ENCODE measurements around the gene SURF4. TPM values are rescaled to one million over a fixed set of nuclear protein-coding genes. Genes with fewer than 3 reads are reported as not detected.
"Not testable (repeated sequence)": the region's sequence is repeated elsewhere in the genome, so short reads cannot be mapped to it uniquely, and the experiment has no call there.

SURF4 gene
- total RNA-seq, 1 donor from 2014 or later = 58.3 TPM

DNA sequence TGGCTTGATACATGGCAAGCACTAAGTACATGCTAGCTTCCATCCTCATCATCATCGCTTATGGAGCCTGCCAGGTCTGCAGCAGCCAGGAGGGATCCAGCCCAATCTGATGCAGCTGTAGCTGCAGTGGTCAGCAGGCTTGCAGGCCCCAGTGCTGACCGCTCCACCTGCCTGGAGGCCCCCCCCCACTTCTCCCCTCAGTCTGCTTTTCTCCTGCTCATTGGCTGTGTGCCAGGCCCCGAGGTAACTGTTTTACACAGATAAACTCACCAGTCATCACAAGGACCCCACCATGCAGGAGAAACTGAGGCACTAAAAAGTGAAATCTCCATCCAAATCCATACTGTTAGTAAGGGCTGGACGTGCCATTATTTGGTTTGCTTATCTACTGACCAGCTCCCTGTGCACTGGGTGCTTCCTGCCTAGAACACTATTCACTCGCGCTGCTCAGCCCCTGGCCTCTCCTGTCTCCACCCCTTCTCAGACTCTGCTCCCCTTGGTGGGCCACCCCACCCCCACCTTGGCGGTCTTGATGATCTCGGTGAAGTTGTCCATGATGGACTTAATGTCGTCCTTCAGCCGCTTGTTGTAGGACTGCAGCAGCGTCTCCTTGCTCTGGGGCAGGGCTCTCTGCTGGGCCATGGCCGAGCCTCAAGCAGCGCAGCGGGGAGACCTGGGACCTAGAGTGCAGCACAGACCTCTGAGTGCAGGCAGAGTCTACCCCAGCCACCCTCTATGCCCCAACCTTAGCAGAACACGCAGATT, 29.7 kb downstream of the SURF4 start:
- intact Hi-C loops (cut with DNase I) = no loop called here
- no peak for ATAC-seq (ENCODE audit: poor library complexity)
- DNase-seq = no peak

DNA sequence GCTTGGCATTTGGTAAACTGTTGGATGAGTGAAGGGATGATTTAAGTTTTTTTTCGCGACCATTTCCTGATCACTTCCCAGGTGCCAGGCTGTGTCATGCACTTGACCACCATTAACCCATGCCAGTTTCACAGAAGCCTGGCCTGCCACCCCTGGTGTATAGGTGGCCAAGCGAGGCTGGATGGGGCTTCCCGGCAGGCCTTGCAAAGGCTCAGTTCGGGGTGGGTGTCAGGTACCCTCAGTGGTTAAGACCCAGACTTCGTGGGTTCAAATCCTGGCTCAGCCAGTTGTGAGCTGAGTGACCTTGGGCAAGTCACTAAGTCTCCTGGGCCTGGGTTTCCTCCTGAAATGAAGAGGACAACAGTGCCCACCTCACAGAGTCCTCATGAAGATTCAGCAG, 30.3 kb downstream of the SURF4 start:
- ATAC-seq (ENCODE audit: poor library complexity) = no peak
- no peak for DNase-seq
- intact Hi-C loops (cut with DNase I) = no loop called here

DNA sequence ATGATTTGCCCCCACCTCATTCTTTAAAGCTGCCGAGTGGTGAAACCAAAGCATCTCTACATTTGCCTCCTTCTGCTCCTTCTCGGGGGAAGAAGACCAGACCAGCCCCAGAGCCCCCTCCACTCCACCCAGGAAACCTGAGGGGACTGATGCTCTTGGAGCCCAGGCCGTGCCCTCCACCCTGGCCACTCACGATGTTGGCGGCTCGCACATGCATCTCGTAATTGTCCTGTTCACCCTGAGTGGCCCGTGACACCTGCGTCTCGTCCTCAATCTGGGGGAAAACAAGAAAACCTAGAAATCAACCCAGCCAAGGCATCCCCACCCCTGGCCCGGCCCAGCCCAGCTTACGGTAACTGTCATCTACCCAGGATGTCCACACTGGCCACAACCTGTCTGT, 30.9 kb downstream of the SURF4 start:
- intact Hi-C loops (cut with DNase I) = no loop called here
- ATAC-seq (ENCODE audit: poor library complexity) (no peak), DNase-seq (no peak)

DNA sequence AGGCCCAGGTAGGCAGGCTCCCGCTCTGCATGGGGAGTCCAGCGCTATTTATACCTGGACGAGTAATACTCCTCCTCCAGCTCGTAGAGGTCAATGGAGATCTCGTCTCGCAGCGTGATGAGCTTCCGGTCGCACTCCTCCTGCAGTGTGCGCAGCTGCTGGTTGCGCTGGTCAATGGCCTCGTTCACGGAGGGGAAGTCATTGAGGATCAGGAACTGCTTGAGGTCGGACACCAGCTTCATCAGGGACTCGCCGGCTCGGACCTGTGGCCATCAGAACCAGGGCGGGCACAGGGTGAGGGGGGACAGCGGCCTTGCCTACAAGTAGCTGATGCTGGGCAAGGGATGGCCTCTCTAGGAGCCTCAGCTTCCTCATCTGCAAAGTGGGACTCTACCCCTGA, 31.8 kb downstream of the SURF4 start:
- intact Hi-C loops (cut with DNase I) = no loop called here
- no peak for ATAC-seq (ENCODE audit: poor library complexity)
- peak; percentile 23 for DNase-seq

DNA sequence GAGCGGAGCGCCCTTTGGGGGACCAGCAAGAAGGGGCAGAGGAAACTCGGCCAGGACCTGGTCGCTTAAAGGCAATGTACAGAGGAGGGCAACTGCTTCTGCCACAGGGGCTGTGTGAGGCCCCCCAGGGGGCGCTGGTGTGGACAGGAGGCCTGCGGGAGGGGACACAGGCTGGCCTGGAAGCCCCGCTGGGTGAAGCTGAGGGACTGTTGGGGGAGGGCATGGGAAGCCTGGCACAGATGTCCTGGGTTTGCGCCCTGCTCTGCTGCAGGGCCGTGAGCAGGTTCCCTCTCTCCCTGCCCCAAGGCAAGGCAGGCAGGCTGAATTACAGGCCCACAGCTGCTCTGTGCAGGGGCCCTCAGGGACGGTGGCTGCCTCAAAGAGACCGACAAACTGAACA, 33.3 kb downstream of the SURF4 start:
- intact Hi-C loops (cut with DNase I) = no loop called here
- DNase-seq (no peak), ATAC-seq (ENCODE audit: poor library complexity) (no peak)

DNA sequence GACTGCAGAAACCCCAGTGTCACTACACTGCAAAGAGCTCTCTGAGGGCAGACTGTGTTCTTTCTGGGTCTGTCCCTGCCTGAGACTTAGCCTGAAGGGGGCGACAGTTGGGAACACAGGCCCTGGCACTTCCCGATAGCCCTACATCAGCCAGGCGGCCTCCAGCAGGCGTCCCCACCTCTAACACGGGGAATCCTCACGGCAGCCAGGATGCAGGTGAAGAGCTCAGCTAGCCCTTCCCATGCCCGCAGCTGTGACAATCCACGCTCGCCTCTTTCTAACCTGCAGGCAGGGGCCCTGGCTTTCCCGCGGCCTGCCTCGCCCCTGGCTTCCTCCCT, 33.8 kb downstream of the SURF4 start:
- no peak for ATAC-seq (ENCODE audit: poor library complexity)
- intact Hi-C loops (cut with DNase I) = no loop called here
- no peak for DNase-seq

DNA sequence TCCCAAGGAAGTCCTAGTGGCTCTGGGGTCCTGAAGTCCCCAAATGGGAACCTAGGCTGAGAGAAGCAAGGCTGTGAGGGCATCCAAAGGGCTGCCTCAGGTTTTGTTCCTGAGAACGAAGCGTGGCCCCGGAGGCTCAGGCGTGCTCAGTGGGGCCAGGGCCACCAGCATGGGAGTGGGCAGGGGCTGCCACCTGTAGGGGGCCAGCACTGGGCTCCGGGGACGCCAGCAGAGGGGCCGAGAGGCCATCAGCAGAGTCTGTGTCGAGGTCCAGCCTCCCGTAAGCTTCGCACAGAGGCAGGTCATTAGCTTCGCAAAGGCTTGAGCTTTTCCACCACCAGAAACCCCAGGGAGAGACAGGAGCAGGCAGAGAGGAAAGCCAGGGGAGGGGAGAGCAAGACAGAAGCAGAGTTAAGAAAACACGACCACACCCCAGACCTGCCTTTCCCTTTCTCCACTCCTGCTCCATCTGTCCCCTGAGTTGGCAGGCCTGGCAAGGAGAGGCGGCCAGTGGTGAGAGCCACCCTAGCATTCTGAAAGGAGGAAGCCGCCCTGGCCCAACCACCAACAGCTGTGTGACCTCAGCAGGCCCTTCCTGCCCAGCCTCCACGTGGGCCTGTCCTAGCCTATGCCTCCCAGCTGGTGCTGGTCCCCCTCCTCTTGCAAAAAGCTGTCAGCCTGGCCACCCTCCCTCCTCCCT, 34.3 kb downstream of the SURF4 start:
- ATAC-seq (ENCODE audit: poor library complexity) (peak; percentile 66), DNase-seq (peak; percentile 83)
- intact Hi-C loops (cut with DNase I) = no loop called here

DNA sequence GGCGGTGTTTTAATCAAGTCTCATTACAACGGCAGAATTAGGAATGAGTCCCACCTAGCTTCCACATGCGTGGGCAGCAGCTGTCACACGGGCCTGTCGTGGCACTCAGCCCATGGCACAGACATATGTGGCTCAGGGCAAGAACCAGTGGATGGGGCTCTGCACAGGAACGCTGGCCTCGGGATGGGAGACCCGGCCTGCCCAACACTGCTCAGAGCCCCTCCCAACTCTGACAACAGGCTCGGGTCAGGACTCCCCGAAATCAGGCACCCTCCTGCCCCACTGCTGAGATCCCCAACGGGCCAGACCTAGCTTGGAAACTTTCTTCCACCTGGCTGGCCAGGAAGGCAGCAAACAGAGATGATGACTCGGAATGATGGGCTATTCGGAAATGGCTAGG, 34.9 kb downstream of the SURF4 start:
- intact Hi-C loops (cut with DNase I) = no loop called here
- no peak for DNase-seq
- ATAC-seq (ENCODE audit: poor library complexity) = no peak

DNA sequence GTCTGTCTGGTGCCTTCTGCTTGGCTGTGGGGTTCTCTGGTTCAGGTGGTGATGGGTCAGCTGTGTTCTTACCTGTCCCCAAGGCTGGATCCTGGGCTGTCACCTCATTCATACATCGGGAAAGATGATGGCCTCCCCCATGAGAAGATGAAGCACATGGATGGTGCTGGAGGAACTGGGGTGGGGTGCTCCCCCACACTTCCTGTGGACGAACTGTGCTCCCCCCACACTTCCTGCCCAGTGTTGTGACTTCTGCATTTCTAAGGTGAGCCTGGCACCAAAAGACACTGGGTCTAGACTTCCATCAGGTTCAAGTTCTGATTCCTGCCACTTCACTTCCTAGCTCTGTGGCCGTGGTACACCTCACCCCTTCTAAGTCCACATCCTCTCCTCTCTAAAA, 35.6 kb downstream of the SURF4 start:
- ATAC-seq (ENCODE audit: poor library complexity) (no peak), DNase-seq (no peak)
- intact Hi-C loops (cut with DNase I) = no loop called here

DNA sequence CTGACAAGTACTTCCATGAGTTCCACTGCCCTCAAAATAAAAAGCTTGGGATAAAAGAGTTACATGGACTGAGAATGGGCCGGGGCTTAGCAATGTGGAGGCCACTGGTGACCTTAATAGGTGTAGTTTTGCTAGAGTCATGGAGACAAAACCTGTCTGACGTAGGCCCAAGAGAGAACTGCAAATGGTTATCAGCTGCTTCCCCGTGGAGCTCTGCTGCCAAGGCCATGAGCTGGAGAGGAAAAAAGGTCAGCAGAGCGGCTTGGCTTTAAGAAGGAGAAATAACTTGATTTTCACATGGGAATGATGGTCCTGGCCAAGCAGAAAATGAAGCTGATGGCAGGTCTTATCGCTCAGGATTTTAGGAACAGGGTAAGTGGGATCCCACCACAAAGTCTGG, 36.2 kb downstream of the SURF4 start:
- DNase-seq = no peak
- intact Hi-C loops (cut with DNase I) = no loop called here
- no peak for ATAC-seq (ENCODE audit: poor library complexity)

DNA sequence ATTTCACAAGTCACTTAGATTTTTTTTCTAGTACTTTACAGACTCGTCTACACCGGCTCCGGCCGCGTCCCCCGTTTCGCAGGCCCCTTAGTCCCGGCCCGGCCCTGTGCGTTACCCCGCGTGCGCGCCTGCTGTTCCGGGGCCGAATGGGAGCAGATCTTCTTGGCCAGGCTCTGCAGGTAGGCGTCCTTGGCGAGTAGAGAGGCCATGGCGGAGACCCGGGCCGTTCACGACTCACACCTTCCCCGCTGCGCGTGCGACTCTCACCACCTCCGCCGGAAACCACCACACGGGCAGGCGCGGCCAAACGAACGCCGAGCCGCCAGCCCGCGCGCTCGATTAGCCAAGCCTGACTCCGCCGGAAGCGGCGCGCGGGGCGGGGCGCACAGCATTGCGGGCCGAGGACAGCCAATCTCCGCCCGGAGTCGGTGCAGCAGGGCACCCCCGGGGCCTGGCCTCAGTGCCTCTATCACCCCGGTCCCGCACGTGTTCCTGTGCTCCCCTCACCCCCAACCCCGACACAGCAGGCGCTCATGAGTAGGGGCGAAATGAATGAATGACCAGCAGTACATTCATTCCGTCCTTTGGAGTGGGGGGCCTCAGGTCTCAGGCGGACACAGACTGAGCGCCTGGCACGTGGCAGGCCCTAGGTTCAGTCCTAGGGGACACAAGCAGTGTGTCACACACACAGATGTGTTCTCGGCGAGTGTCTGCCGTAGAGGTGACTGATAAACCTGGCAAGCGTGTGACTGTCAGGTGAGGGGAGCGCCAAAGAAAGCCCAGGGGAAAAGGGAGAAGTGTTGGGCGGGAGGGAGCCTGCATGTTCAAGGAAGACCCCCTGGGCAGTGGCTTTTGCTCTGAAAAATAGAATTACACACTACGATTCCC, 39.7 kb downstream of the SURF4 start, which contains the start of gene SURF6:
TSS of gene SURF6 (minus strand) at position 265 of the 888 bp plus-strand sequence. CDS start at position 209, 56 bp downstream.
- DNase-seq (peak; percentile 95), ATAC-seq (ENCODE audit: poor library complexity) (peak; percentile 97)
- intact Hi-C loops (cut with DNase I) = no loop called here

DNA sequence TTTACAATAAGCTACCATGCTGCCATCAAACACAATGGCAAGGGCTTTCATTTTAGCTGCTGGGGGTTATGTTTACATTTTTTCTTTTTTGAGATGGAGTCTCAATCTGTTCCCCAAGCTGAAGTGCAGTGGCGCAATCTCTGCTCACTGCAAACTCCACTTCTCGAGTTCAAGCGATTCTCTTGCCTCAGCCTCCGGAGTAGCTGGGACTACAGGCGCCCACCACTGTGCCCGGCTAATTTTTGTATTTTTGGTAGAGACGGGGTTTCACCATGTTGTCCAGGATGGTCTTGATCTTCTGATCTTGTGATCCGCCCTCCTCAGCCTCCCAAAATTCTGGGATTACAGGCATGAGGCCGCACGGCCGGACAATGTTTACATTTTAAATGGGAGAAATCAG, 41.0 kb downstream of the SURF4 start:
- DNase-seq; ATAC-seq (ENCODE audit: poor library complexity): not testable (repeated sequence)
- intact Hi-C loops (cut with DNase I) = loop anchor here (5.0 kb wide), 1 partner anchor 148 kb away; no protein-coding TSS in a partner anchor

DNA sequence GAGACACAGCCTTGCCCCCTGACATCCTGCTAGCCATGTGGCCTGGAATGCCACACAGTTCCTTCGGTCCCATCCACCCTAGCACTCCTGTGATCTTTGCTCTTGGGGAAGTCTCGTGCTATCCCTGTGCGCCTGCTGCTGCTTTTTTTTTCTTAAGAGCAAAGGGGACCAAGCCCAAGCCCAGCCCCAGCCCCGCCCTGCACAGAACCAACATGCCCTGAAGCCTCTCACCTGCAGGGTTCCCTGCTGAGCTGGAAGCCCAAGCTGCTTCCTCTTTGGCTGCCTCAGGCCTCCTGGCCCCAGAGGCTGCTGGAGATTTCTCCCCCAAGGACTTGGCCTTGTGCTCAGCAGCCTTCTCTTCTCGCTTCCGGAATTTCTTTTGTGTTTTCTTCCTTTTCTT, 41.7 kb downstream of the SURF4 start:
- ATAC-seq (ENCODE audit: poor library complexity) (no peak), DNase-seq (no peak)
- intact Hi-C loops (cut with DNase I) = loop anchor here (5.0 kb wide), 1 partner anchor 147 kb away; no protein-coding TSS in a partner anchor

DNA sequence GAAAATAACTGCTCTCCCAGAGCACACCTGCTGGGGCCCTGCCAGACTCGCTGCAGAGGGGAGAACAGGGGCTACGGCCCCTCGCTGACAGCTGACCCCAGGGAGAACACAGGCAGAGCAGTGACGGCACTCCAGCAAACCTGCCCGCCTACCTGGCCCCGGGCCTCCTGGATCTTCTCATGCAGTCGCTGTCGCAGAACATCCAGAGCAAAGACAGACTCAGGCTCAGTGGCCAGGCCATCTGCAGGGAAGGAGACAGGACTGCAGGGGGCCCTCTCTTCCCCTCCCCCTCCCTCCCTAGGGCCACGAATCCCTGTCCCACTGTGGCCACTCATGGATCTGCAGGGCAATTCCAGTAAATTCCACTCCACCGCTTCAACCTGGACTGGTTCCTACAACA, 42.3 kb downstream of the SURF4 start:
- ATAC-seq (ENCODE audit: poor library complexity) = no peak
- intact Hi-C loops (cut with DNase I) = loop anchor here (5.0 kb wide), 1 partner anchor 146 kb away; no protein-coding TSS in a partner anchor

DNA sequence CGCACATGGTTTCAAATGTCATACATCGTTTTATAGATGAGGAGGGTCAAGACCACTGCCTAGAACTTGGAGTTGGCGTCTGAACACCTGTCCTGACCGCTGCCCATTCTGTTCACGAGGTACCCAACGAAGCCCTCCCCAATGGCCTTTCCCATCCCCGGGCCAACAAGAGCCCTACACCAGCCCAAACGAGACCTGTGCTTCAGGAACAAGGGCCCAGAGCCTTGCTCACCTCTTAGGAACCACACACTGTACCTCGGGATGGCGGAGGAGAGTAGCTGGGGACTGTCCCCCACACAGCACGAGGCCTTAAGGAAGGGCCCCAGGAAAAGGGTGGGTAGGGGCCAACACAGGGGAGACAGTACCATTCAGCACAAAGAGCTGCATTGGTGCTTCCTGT, 42.8 kb downstream of the SURF4 start:
- ATAC-seq (ENCODE audit: poor library complexity) (no peak), DNase-seq (no peak)
- intact Hi-C loops (cut with DNase I) = loop anchor here (5.0 kb wide), 1 partner anchor 146 kb away; no protein-coding TSS in a partner anchor

More for the DNA sequence above, 42.3 kb downstream of the SURF4 start:
- no peak for DNase-seq

DNA sequence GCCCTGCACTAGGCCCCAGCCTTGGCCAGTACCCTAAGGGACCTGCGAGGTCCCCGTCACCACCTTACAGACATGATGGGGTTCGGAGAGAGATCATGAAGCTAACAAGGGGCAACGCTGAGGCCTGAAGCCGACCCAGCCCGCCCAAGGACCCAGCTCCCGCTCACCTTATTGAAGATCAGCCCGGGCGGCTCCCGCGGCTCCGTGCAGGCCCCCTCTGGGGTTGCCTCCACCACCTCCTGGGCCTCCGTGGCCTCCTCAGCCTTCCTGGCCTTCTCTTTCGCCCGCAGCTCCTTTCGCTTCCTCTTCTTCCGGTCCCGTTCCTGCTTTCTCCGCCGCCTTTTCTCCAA, 43.5 kb downstream of the SURF4 start:
- ATAC-seq (ENCODE audit: poor library complexity) (no peak), DNase-seq (no peak)
- intact Hi-C loops (cut with DNase I) = loop anchor here (5.0 kb wide), 1 partner anchor 145 kb away; no protein-coding TSS in a partner anchor

DNA sequence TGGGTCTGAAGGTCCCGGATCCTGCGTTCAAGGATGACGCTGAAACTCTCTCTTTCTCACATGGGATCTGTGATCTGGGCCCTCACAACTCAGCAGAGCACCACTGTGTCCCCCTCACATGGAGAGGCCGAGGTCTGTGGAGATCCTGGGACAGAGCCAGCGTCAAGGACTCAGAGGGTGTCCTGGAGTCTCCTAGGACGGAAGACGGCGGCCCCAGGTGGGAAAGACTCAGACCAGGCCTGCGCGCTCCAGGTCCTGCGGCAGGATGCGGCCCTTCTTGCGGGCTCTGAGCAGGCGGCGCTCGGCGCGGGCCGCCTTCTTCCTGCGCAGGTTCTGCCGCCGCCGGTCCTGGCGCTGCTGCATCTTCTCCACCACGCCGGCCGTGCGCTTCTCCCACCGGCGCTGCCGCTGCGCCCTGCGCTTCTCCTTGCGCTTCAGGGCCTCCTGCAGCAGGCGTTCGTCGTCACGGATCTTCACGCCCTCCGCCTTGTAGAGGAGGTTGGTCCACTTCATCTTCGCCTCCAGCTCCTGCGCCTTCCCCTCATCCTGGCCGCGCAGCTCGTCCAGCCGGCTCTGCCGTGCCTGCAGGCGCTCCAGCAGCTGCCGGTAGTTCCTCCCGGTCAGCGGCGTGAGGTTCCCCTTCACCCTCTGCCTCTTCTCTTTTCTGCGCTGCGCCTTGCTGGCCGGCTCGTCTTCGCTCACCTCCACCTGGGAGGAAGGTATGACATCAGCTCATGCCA, 44.0 kb downstream of the SURF4 start:
- DNase-seq (no peak), ATAC-seq (ENCODE audit: poor library complexity) (no peak)
- intact Hi-C loops (cut with DNase I) = loop anchor here (5.0 kb wide), 1 partner anchor 145 kb away; no protein-coding TSS in a partner anchor

DNA sequence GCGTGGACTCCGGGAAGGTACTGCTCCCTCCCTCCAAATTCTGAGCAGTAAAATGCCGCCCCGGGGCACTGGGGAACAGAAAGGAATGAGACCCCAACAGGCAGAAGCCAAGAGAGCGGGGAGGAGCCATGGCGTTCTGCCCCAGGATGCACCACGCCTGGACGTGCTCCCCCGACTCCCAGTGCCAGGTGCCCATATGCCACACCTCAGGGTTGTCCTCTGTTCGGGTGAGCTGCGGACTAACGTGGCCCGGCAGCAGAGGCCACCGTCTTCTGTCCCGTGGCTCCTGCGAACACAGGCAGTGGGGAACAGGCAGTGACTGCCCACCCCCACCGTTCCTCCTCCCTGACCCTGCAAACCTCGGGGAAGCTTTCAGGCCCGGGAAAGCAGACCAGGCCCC, 44.6 kb downstream of the SURF4 start:
- DNase-seq (no peak), ATAC-seq (ENCODE audit: poor library complexity) (no peak)
- intact Hi-C loops (cut with DNase I) = loop anchor here (5.0 kb wide), 1 partner anchor 144 kb away; no protein-coding TSS in a partner anchor
